GM12891 (cell line): ENCODE results near the gene OR56A3.

Experiments
- DNase-seq: peaks from one replicate; pipeline ENCODE4 v3.0.0; 2011; ENCODE audit warnings: low spot score; ENCODE audit not compliant: insufficient read length
- FAIRE-seq: peaks from 2 replicates; lab custom pipeline; 2011; peaks lifted over from hg19 to GRCh38; lab: Jason Lieb, UNC
- PAX5 ChIP-seq: IDR thresholded peaks from 2 replicates; pipeline ENCODE4 v1.6.1; 2011; ENCODE audit warnings: low read length, moderate library complexity, mild to moderate bottlenecking; ENCODE audit not compliant: insufficient read depth, severe bottlenecking
- POLR2A ChIP-seq: IDR thresholded peaks from 2 replicates; pipeline ENCODE4 v1.6.1; 2011; ENCODE audit warnings: low read depth, low read length, control low read depth
- POLR2AphosphoS5 ChIP-seq: IDR thresholded peaks from 2 replicates; pipeline ENCODE4 v1.6.1; 2011; ENCODE audit warnings: low read depth, low read length, control low read depth
- POU2F2 ChIP-seq: IDR thresholded peaks from 2 replicates; pipeline ENCODE4 v1.6.1; 2011; ENCODE audit warnings: low read depth, mild to moderate bottlenecking, control low read depth, low read length, moderate library complexity
- SPI1 ChIP-seq: IDR thresholded peaks from 2 replicates; pipeline ENCODE4 v1.6.1; 2011; ENCODE audit warnings: low read depth, low read length, control low read depth
- TAF1 ChIP-seq: IDR thresholded peaks from 2 replicates; pipeline ENCODE4 v1.6.1; 2011; ENCODE audit warnings: low read depth, low read length, control low read depth

The OR56A3 gene

DNA sequence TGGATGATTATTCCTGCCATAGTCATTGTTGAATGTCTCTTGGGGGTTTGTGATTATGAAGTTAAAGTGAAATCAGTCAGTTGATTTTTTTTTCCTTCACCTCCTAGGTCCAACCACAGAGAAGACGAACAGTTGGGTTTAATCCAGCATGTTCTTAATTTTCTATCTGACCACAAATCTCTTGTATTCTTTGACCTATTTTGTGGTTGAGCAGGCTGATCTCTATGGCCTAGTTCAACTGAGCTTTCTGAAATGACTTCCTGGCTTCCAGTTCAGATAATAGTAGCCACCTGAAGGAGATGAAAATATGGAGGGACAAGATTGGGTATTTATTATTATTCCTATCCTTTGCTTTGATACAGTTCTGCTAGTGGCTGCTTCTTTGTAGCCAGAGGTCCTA is 31.5 kb downstream of the OR56A3 start:
- DNase-seq = no peak
- no peak for TF ChIP-seq SPI1
- no peak for TF ChIP-seq POLR2A
- TF ChIP-seq POU2F2 = no peak
- TF ChIP-seq PAX5 = no peak
- TF ChIP-seq TAF1 = no peak
- TF ChIP-seq POLR2AphosphoS5 = no peak
- FAIRE-seq = no peak

GRCh38 chr11:5983443-5983842 is 41.4 kb downstream of the OR56A3 start:
- FAIRE-seq = no peak
- no peak for DNase-seq
- no peak for TF ChIP-seq TAF1
- no peak for TF ChIP-seq POLR2AphosphoS5
- TF ChIP-seq POLR2A = no peak
- TF ChIP-seq PAX5 = no peak
- TF ChIP-seq POU2F2 = no peak
- TF ChIP-seq SPI1 = no peak

DNA sequence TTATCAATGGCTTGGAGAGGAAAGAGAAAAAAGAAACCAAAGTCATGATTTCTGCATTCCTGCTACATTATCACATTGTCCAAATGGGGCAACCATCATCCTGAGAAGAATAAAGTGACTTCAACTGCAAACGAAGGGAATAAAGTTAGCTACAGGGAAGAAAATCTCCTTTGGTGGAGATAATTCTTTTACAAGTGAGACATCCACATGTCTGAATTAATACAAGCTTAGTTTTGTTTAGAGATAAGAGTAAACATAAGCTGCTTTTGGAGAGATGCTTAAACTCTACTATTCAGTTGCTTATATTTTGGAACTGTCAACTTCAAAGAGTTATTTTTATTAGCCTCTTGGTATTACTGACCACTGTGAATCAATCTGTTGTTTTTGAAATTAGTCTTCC is 44.8 kb downstream of the OR56A3 start, which contains the start of gene OR52L1:
TSS of gene OR52L1 (minus strand) at position 101 of the 400 bp plus-strand sequence. CDS start at position 46, 55 bp downstream.
- TF ChIP-seq PAX5 = no peak
- no peak for TF ChIP-seq POLR2A
- TF ChIP-seq POLR2AphosphoS5 = no peak
- TF ChIP-seq POU2F2 = no peak
- TF ChIP-seq TAF1 = no peak
- no peak for TF ChIP-seq SPI1
- no peak for FAIRE-seq

DNA sequence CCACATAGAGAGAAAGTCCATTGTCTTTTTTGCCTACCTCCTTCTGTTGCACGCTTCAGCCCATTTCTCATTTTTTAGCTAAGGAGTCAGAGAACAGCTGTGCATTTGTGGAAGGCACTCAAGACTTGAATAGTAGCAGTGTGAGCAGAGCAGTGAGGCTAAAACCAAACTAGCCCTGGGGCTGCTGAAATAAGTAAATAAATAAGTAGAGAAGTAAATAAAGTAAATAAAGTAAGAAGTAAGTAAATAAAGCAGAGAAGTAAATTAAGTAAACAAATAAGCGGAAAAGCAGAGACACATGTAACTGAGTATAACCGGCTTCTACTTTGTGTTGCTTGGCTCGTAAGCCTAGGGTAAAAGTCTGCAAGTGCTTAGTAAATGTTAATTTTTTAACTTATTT is 47.2 kb downstream of the OR56A3 start:
- no peak for FAIRE-seq
- no peak for DNase-seq
- TF ChIP-seq POLR2AphosphoS5 = no peak
- no peak for TF ChIP-seq PAX5
- TF ChIP-seq SPI1 = no peak
- no peak for TF ChIP-seq POLR2A
- TF ChIP-seq TAF1 = no peak
- TF ChIP-seq POU2F2 = no peak

More for the DNA sequence above, 44.8 kb downstream of the OR56A3 start, which contains the start of gene OR52L1:
- DNase-seq = no peak

- DNase-seq (no peak), FAIRE-seq (no peak)
- TF ChIP-seq SPI1 (no peak), PAX5 (no peak), POLR2AphosphoS5 (no peak)
Observed at GRCh38 chr11:5992150-5992549, 50.1 kb downstream of the OR56A3 start.

DNA sequence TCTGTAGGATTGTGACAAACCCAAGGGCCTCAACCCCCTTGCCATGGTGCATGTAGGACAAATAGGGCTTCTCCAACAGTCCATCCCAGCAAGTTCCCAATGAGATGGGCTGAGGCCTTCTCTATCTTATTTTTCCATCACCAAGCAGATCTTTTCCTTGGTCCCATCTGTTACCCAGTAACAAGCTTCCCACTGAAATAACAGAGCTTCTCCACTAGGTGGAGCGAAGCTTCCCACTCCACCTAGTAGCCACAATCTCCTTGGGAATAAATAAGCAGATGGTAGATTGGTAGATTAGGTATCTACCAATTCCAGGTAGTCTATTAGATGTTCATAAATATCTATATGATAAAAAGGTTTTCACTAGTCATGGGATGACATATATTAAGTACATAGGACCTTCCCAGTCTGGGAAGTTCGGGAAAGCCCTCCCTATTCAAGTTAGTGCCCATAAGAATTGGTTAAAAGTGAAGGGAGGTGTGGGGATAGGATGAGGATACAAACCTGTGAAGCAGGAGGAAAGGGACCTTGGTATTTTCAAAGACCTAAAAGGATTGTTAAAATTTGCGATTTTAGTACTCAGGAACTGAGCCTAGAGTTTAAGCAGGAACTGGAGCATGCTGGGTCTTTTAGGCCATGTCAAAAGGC is 50.7 kb downstream of the OR56A3 start:
- DNase-seq (peak; percentile 17), FAIRE-seq (no peak)
- TF ChIP-seq PAX5 = no peak
- TF ChIP-seq TAF1 = no peak
- TF ChIP-seq SPI1 = no peak
- no peak for TF ChIP-seq POU2F2
- no peak for TF ChIP-seq POLR2A
- TF ChIP-seq POLR2AphosphoS5 = no peak

GRCh38 chr11:5994791-5995190 is 52.7 kb downstream of the OR56A3 start:
- no peak for FAIRE-seq

More at GRCh38 chr11:5994791-5995190, 52.7 kb downstream of the OR56A3 start:
- no peak for DNase-seq
- TF ChIP-seq POLR2AphosphoS5 (no peak), SPI1 (no peak), POLR2A (no peak), PAX5 (no peak), TAF1 (no peak), POU2F2 (no peak)
